Body of pancreas (tissue), 4 donors: ENCODE measurements around the gene RNF213.

Experiments
- CTCF ChIP-seq, 7 experiments: fragments of 450-650 bp in 4 of 7; fragments of 200-600 bp in 3 of 7; sonication (generic) in 3 of 7; IDR thresholded peaks; one replicate each; pipeline ENCODE4 v1.5.1; 2016 to 2019; ENCODE audit warnings: antibody characterized with exemption in 7 of 7
- POLR2A ChIP-seq, 3 donors: fragments of 450-650 bp; IDR thresholded peaks; one replicate each; pipeline ENCODE4 v1.6.1; 2016; ENCODE audit warnings: antibody characterized with exemption in 3 of 3, mild to moderate bottlenecking in 2 of 3

GRCh38 chr17:80374732-80375585, 114.3 kb downstream of the RNF213 start:
- TF ChIP-seq POLR2A (IDR thresholded peaks at IDR 0.05) (no peak), CTCF (IDR thresholded peaks at IDR 0.05) (no peak)
